ENCODE data around the gene MSH5. TPM values are rescaled to one million over a fixed set of nuclear protein-coding genes. Genes with fewer than 3 reads are reported as not detected.

Gene MSH5
- total RNA-seq, 2 experiments from 2014 or later, result 96.9 to 105 TPM

DNA sequence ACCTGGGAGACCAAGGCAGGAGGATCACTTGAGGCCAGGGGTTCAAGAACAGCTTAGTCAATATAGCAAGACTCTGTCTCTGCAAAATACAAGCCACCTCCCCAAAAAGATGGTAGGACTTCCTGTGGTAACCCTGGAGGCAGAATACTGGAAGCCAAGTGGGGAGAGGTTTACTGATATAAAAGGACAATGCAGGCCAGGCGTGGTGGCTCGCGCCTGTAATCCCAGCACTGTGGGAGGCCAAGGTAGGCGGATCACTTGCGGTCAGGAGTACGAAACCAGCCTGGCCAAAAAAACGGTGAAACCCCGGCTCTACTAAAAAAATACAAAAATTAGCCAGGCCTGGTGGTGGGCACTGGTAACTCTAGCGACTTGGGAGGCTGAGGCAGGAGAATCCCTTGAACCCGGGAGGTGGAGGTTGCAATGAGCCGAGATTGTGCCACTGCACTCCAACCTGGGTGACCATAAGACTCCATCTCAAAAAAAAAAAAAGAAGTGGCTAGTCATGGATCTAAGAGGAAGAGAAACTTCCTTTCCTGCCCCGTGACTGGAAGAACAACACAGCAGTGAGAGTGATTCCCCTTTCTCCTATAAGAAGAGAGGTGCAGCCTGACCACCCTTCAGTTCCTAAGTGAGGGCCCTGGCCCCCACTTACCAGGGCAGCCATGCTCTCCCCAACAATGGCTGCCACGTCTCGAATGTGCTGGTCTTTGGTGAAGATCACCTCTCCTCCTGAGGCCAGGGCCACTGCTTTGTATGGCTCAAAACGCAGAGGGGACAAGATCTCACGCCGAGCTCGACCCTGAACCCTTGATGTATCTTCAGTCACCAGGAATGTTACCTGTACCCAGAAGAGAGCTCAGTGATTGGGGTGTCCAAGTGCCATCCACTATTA lies 28.8 kb downstream of the MSH5 start:
- no peak overlapping the region for H3K4me3 Mint-ChIP-seq
- CTCF ChIA-PET, result interaction anchor here (0.6 to 4.5 kb wide), 18 partner anchors 10 to 197 kb away, joined by 3 to 59 read pairs (median 8); partner anchors contain the start of genes CLIC1, DDAH2, LSM2 and MSH5
- DNase-seq (no peak), ATAC-seq (no peak)
- H3K9me3 Mint-ChIP-seq, result no peaks in the 10 kb centered on the region
- H3K36me3 Mint-ChIP-seq (ENCODE audit: low read depth), result peaks cover 2% of the 10 kb centered on the region
- POLR2A ChIA-PET, result interaction anchor here (1.9 kb wide), 1 partner anchor 10 kb away, joined by 7 read pairs; no protein-coding TSS in a partner anchor
- H3K27ac Mint-ChIP-seq, result no peak overlapping the region
- intact Hi-C loops (cut with micrococcal nuclease), result no loop called here
- H3K27me3 Mint-ChIP-seq, result no peaks in the 10 kb centered on the region
- TF ChIP-seq, protein P1, sequence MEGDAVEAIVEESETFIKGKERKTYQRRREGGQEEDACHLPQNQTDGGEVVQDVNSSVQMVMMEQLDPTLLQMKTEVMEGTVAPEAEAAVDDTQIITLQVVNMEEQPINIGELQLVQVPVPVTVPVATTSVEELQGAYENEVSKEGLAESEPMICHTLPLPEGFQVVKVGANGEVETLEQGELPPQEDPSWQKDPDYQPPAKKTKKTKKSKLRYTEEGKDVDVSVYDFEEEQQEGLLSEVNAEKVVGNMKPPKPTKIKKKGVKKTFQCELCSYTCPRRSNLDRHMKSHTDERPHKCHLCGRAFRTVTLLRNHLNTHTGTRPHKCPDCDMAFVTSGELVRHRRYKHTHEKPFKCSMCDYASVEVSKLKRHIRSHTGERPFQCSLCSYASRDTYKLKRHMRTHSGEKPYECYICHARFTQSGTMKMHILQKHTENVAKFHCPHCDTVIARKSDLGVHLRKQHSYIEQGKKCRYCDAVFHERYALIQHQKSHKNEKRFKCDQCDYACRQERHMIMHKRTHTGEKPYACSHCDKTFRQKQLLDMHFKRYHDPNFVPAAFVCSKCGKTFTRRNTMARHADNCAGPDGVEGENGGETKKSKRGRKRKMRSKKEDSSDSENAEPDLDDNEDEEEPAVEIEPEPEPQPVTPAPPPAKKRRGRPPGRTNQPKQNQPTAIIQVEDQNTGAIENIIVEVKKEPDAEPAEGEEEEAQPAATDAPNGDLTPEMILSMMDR (IDR thresholded peaks at IDR 0.05), result no peak
- peaks cover 21% of the 10 kb centered on the region for H3K4me1 Mint-ChIP-seq (ENCODE audit: low read depth)

- Mint-ChIP-seq H3K27me3 (no peaks in the 10 kb centered on the region), H3K4me1 (ENCODE audit: low read depth) (peaks cover 26% of the 10 kb centered on the region), H3K4me3 (no peak overlapping the region), H3K27ac (no peak overlapping the region), H3K9me3 (no peaks in the 10 kb centered on the region), H3K36me3 (ENCODE audit: low read depth) (no peaks in the 10 kb centered on the region)
- DNase-seq, result peak; percentile 90
- TF ChIP-seq, protein P1 (IDR thresholded peaks at IDR 0.05), result peak; percentile 84
- ChIA-PET CTCF (interaction anchor here (0.6 to 4.5 kb wide), 33 partner anchors 8 to 196 kb away, joined by 3 to 59 read pairs (median 5); partner anchors contain the start of genes CLIC1, DDAH2, HSPA1A and HSPA1B), POLR2A (interaction anchor here (0.7 to 1.9 kb wide), 6 partner anchors 11 to 202 kb away, joined by 3 to 7 read pairs (median 3); partner anchors contain the start of genes DXO and VARS1)
- ATAC-seq, result peak; percentile 87
- intact Hi-C loops (cut with micrococcal nuclease), result no loop called here
These were observed 30.0 kb downstream of the MSH5 start for GRCh38 chr6:31769684-31770371.

GRCh38 chr6:31770860-31771259 lies 31.1 kb downstream of the MSH5 start:
- TF ChIP-seq, protein P1 (IDR thresholded peaks at IDR 0.05), result no peak
- ATAC-seq (no peak), DNase-seq (no peak)
- Mint-ChIP-seq H3K4me1 (ENCODE audit: low read depth) (peaks cover 32% of the 10 kb centered on the region), H3K4me3 (no peak overlapping the region), H3K9me3 (no peaks in the 10 kb centered on the region), H3K27me3 (no peaks in the 10 kb centered on the region), H3K36me3 (ENCODE audit: low read depth) (no peaks in the 10 kb centered on the region), H3K27ac (no peak overlapping the region)
- intact Hi-C loops (cut with micrococcal nuclease), result no loop called here
- CTCF ChIA-PET, result interaction anchor here (1.2 to 4.5 kb wide), 12 partner anchors 8 to 173 kb away, joined by 3 to 59 read pairs (median 14); partner anchors contain the start of genes CLIC1, DDAH2, HSPA1A and HSPA1L
- POLR2A ChIA-PET, result interaction anchor here (0.6 to 1.8 kb wide), 5 partner anchors 25 to 1182 kb away, joined by 3 to 6 read pairs (median 3); partner anchors contain the start of genes DXO and VARS1

GRCh38 chr6:31771992-31772358 lies 32.2 kb downstream of the MSH5 start:
- H3K4me3 Mint-ChIP-seq, result no peak overlapping the region
- DNase-seq (peak; percentile 73), ATAC-seq (peak; percentile 15)
- no peaks in the 10 kb centered on the region for H3K36me3 Mint-ChIP-seq (ENCODE audit: low read depth)
- intact Hi-C loops (cut with micrococcal nuclease), result no loop called here
- ChIA-PET POLR2A (interaction anchor here (0.9 kb wide), 1 partner anchor 64 kb away, joined by 6 read pairs; no protein-coding TSS in a partner anchor), CTCF (interaction anchor here (1.2 to 4.5 kb wide), 6 partner anchors 19 to 47 kb away, joined by 3 to 35 read pairs (median 4); partner anchors contain the start of genes DDAH2 and MSH5)
- peaks cover 40% of the 10 kb centered on the region for H3K4me1 Mint-ChIP-seq (ENCODE audit: low read depth)
- H3K27ac Mint-ChIP-seq, result peak overlapping the region; percentile 78
- H3K27me3 Mint-ChIP-seq, result no peaks in the 10 kb centered on the region
- no peaks in the 10 kb centered on the region for H3K9me3 Mint-ChIP-seq
- TF ChIP-seq, protein P1 (IDR thresholded peaks at IDR 0.05), result no peak
